Measurements from ENCODE around the gene NEURL1. TPM values are rescaled to one million over a fixed set of nuclear protein-coding genes. Genes with fewer than 3 reads are reported as not detected.

NEURL1 gene
- total and polyA plus RNA-seq, 10 of the 15 experiments (the other 5 are each of a cell fraction or from before 2014, with no cell fraction given) = 0.02 to 0.05 (median 0.05) TPM; not detected in 6

DNA sequence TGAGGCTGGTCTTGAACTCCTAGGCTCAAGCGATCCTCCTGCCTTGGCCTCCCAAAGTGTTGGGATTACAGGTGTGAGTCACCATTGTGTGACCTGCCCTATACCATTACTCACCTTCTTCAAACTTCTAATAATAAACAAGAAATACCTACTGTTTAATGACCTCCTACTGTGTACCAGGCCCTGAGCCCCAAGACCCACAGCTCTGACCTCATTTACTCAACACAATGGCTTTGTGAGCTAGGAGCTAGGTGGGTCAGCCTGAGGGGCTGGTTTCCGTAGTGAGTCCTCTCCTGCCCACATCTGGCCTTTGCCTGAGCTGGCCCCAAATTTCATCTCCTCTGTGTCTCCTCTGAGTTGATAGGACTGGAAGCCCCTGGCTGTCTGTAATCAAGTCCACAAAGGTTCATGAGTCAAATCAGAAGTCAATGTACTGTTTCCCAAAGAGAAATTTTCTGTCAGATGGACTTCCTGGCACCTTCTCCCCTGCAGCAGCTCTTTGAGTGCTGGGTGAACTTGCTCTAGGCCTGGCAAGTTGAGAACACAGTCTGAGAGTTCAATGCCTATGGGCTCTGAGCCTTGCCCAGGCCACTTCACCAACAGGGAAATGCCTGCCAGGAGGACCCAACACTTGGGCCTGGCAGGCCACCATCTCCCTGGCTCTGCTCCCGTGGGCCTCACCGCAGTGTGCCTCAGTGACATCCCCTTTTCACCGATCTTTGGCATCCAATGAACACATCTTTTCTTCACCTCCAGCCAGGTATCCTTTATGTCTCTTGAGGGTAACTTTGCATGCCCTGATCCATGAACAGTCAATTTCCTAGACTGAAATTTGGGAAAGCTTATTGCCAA, 24.0 kb downstream of the NEURL1 start:
- Histone ChIP-seq H2AFZ (ENCODE audit: control insufficient read depth, low read depth, low read length) (no peak overlapping the region), H3K4me1 (ENCODE audit: control insufficient read depth, insufficient read depth, low read length) (peaks cover 10% of the 10 kb centered on the region), H3K9ac (ENCODE audit: control insufficient read depth, insufficient read depth, low read length) (no peak overlapping the region), H3K27me3 (replicated peaks in 1 of 2; ENCODE audit: control insufficient read depth in 2 of 2, insufficient read depth in 2 of 2, low read length in 1 of 2) (no peaks in the 10 kb centered on the region), H3K27ac (ENCODE audit: control insufficient read depth, insufficient read depth) (no peak overlapping the region), H3K79me2 (ENCODE audit: control insufficient read depth, insufficient read depth, low read length) (no peaks in the 10 kb centered on the region), H3K4me2 (ENCODE audit: control insufficient read depth, insufficient read depth) (no peak overlapping the region), H3K4me3 (no peak overlapping the region), H4K20me1 (ENCODE audit: control insufficient read depth, insufficient read depth) (no peaks in the 10 kb centered on the region), H3K36me3 (ENCODE audit: control insufficient read depth in 2 of 2, insufficient read depth in 2 of 2, low read length in 1 of 2) (no peaks in the 10 kb centered on the region), H3K9me3 (replicated peaks; ENCODE audit: control insufficient read depth, insufficient read depth, low read length) (no peaks in the 10 kb centered on the region)
- intact Hi-C loops (cut with micrococcal nuclease; ENCODE audit: unreplicated experiment) = no loop called here
- RAD21 ChIA-PET (ENCODE audit: unreplicated experiment) = no interaction called here
- ATAC-seq = no peak
- DNase-seq (ENCODE audit: low read depth, low spot score) = no peak
- POLR2A ChIA-PET = no interaction called here
- no TSS peak for BruUV-seq (replicated peaks)
- in situ Hi-C loops (cut with MboI) = no loop called here
- SMC1A ChIA-PET (ENCODE audit: uncharacterized antibody, unreplicated experiment) = interaction anchor here (0.9 kb wide), 1 partner anchor 27 kb away, joined by 3 read pairs; no protein-coding TSS in a partner anchor
- CTCF ChIA-PET = interaction anchor here (1.1 kb wide), 1 partner anchor 169 kb away, joined by 3 read pairs; no protein-coding TSS in a partner anchor
- no peak for FAIRE-seq
- WGBS (ENCODE audit: insufficient coverage, insufficient replicate concordance, low lambda C conversion rate, missing lambda C conversion rate) = 91% methylated on average over 5 of the region's 5 CpGs
- TF ChIP-seq, protein P1, sequence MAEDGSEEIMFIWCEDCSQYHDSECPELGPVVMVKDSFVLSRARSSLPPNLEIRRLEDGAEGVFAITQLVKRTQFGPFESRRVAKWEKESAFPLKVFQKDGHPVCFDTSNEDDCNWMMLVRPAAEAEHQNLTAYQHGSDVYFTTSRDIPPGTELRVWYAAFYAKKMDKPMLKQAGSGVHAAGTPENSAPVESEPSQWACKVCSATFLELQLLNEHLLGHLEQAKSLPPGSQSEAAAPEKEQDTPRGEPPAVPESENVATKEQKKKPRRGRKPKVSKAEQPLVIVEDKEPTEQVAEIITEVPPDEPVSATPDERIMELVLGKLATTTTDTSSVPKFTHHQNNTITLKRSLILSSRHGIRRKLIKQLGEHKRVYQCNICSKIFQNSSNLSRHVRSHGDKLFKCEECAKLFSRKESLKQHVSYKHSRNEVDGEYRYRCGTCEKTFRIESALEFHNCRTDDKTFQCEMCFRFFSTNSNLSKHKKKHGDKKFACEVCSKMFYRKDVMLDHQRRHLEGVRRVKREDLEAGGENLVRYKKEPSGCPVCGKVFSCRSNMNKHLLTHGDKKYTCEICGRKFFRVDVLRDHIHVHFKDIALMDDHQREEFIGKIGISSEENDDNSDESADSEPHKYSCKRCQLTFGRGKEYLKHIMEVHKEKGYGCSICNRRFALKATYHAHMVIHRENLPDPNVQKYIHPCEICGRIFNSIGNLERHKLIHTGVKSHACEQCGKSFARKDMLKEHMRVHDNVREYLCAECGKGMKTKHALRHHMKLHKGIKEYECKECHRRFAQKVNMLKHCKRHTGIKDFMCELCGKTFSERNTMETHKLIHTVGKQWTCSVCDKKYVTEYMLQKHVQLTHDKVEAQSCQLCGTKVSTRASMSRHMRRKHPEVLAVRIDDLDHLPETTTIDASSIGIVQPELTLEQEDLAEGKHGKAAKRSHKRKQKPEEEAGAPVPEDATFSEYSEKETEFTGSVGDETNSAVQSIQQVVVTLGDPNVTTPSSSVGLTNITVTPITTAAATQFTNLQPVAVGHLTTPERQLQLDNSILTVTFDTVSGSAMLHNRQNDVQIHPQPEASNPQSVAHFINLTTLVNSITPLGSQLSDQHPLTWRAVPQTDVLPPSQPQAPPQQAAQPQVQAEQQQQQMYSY (CRISPR knock-in tag; IDR thresholded peaks at IDR 0.05) = no peak
- no peak for TF ChIP-seq RELA (IDR thresholded peaks at IDR 0.05; ENCODE audit: borderline replicate concordance, partially characterized antibody)
- TF ChIP-seq ETV6 (conservative IDR thresholded peaks at IDR 0.05 in 1 of 2, IDR thresholded peaks at IDR 0.05 in 1 of 2; ENCODE audit: borderline replicate concordance in 1 of 2, low read depth in 1 of 2) = no peak
- TF ChIP-seq, protein P2, sequence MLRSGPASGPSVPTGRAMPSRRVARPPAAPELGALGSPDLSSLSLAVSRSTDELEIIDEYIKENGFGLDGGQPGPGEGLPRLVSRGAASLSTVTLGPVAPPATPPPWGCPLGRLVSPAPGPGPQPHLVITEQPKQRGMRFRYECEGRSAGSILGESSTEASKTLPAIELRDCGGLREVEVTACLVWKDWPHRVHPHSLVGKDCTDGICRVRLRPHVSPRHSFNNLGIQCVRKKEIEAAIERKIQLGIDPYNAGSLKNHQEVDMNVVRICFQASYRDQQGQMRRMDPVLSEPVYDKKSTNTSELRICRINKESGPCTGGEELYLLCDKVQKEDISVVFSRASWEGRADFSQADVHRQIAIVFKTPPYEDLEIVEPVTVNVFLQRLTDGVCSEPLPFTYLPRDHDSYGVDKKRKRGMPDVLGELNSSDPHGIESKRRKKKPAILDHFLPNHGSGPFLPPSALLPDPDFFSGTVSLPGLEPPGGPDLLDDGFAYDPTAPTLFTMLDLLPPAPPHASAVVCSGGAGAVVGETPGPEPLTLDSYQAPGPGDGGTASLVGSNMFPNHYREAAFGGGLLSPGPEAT (IDR thresholded peaks at IDR 0.05; ENCODE audit: low read depth) = no peak
- TF ChIP-seq, protein P3, sequence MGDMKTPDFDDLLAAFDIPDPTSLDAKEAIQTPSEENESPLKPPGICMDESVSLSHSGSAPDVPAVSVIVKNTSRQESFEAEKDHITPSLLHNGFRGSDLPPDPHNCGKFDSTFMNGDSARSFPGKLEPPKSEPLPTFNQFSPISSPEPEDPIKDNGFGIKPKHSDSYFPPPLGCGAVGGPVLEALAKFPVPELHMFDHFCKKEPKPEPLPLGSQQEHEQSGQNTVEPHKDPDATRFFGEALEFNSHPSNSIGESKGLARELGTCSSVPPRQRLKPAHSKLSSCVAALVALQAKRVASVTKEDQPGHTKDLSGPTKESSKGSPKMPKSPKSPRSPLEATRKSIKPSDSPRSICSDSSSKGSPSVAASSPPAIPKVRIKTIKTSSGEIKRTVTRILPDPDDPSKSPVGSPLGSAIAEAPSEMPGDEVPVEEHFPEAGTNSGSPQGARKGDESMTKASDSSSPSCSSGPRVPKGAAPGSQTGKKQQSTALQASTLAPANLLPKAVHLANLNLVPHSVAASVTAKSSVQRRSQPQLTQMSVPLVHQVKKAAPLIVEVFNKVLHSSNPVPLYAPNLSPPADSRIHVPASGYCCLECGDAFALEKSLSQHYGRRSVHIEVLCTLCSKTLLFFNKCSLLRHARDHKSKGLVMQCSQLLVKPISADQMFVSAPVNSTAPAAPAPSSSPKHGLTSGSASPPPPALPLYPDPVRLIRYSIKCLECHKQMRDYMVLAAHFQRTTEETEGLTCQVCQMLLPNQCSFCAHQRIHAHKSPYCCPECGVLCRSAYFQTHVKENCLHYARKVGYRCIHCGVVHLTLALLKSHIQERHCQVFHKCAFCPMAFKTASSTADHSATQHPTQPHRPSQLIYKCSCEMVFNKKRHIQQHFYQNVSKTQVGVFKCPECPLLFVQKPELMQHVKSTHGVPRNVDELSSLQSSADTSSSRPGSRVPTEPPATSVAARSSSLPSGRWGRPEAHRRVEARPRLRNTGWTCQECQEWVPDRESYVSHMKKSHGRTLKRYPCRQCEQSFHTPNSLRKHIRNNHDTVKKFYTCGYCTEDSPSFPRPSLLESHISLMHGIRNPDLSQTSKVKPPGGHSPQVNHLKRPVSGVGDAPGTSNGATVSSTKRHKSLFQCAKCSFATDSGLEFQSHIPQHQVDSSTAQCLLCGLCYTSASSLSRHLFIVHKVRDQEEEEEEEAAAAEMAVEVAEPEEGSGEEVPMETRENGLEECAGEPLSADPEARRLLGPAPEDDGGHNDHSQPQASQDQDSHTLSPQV (IDR thresholded peaks at IDR 0.05) = no peak

Data from GM12878 (cell line).